Transverse colon (tissue), 4 donors: ENCODE measurements around the gene PAQR4. TPM values are rescaled to one million over a fixed set of nuclear protein-coding genes. Genes with fewer than 3 reads are reported as not detected.

Experiments used
- DNase-seq: peaks from one replicate; pipeline ENCODE4 v3.0.0-alpha.2; 2019
- H3K27ac ChIP-seq, 4 donors: fragments of 200-600 bp; sonication (generic); 2 replicates each; pipeline ENCODE4 v1.5.1; 2016 to 2018; ENCODE audit warnings: inconsistent platforms in 4 of 4
- H3K27me3 ChIP-seq: fragments of 200-600 bp; sonication (generic); 2 replicates; pipeline ENCODE4 v1.5.1; 2017; ENCODE audit warnings: inconsistent platforms
- H3K36me3 ChIP-seq, 4 donors: fragments of 200-600 bp; sonication (generic); 2 replicates each; pipeline ENCODE4 v1.5.1; 2017 to 2019; ENCODE audit warnings: inconsistent platforms in 4 of 4
- H3K4me1 ChIP-seq, 4 donors: fragments of 200-600 bp; sonication (generic); 2 replicates each; pipeline ENCODE4 v1.5.1; 2017 to 2020; ENCODE audit warnings: inconsistent platforms in 4 of 4
- H3K4me3 ChIP-seq, 4 donors: fragments of 200-600 bp; sonication (generic); 1 replicate in 1 of 4; 2 replicates in 3 of 4; pipeline versions ENCODE4 v1.5.1 to v1.6.1; 2017 to 2019; ENCODE audit warnings: inconsistent platforms in 4 of 4
- H3K9me3 ChIP-seq, 2 donors: fragments of 200-600 bp; sonication (generic); 2 replicates each; pipeline ENCODE4 v1.5.1; 2017 to 2019; ENCODE audit warnings: inconsistent platforms in 2 of 2
- CTCF ChIP-seq, 5 experiments: fragments of 200-600 bp in 3 of 5; fragments of 450-650 bp in 2 of 5; sonication (generic) in 3 of 5; IDR thresholded peaks; 1 replicate in 2 of 5; 2 replicates in 3 of 5; pipeline ENCODE4 v1.5.1; 2016 to 2017; ENCODE audit warnings: antibody characterized with exemption in 5 of 5, inconsistent platforms in 3 of 5, mild to moderate bottlenecking in 2 of 5, moderate library complexity in 1 of 5
- EP300 ChIP-seq: sonication (generic); formaldehyde crosslinking; IDR thresholded peaks from one replicate; pipeline ENCODE4 v1.6.1; 2017; ENCODE audit warnings: antibody characterized with exemption, low read depth
- POLR2A ChIP-seq: fragments of 450-650 bp; IDR thresholded peaks from one replicate; pipeline ENCODE4 v1.6.1; 2016; ENCODE audit warnings: antibody characterized with exemption, mild to moderate bottlenecking, moderate library complexity
- POLR2AphosphoS5 ChIP-seq, 3 donors: sonication (generic); formaldehyde crosslinking; IDR thresholded peaks; one replicate each; pipeline ENCODE4 v1.6.1; 2016; ENCODE audit warnings: antibody characterized with exemption in 3 of 3
- WGBS, 2 donors: methylation state at CpG; one replicate each; pipeline ENCODE4 v1.1.5; 2018; ENCODE audit warnings: low coverage in 1 of 2; 5-methylcytosine and 5-hydroxymethylcytosine counted together
- in situ Hi-C, 4 donors: fragments of 200-750 bp; cut with MboI; loops; one replicate each; pipeline versions ENCODE4 v1.15.0 to v1.15.1; 2017; ENCODE audit warnings: low sequenced_read_pairs in 3 of 4, low pct_ligation_motif_present in 1 of 4, low pct_unique_long_range_greater_than_20kb in 1 of 4
- intact Hi-C: fragments of 100-400 bp; cut with DNase I; formaldehyde crosslinking; loops from one replicate; pipeline ENCODE4 v1.15.1; 2023; ENCODE audit warnings: low total_unique reads
- small RNA-seq, 4 donors: library from RNA; depleted of rRNA; stranded (forward); fragments of <200 nt; gene quantifications; one replicate each; pipeline ENCODE3, GENCODE V24; 2016
- total RNA-seq, 4 donors: library from RNA; depleted of rRNA; stranded (reverse); fragments of >200 nt; gene quantifications; one replicate each; pipeline ENCODE4 v1.1.0, GENCODE V29; 2016

PAQR4 gene
- total RNA-seq, 4 donors from 2014 or later, result 3.0 to 5.9 (median 4.4) TPM; not detected in 1

- 15 to 20% methylated on average over 4 to 8 of the region's 8 CpGs for WGBS, 2 donors
- Histone ChIP-seq H3K27ac (peak overlapping the region; percentile 92 to 94 (median 93)), H3K36me3 (no peaks in the 10 kb centered on the region), H3K4me3 (peak overlapping the region in 2 of 4 donors; percentile 60 to 66), H3K9me3 (no peaks in the 10 kb centered on the region), H3K4me1 (peaks cover 24 to 57% (median 45%) of the 10 kb centered on the region in 4 donors), H3K27me3 (peaks cover 20% of the 10 kb centered on the region)
- in situ Hi-C loops, result no loop called here
- peak; percentile 88 for DNase-seq
- intact Hi-C loops, result loop anchor here (2.0 kb wide), 1 partner anchor 347 kb away; no protein-coding TSS in a partner anchor
- TF ChIP-seq CTCF (IDR thresholded peaks at IDR 0.05), result peak in 1 of 5 experiments; percentile 11
- TF ChIP-seq EP300, result no peak
- peak; percentile 66 to 77 (median 76) for TF ChIP-seq POLR2AphosphoS5 (IDR thresholded peaks at IDR 0.05)
Observed at GRCh38 chr16:3022208-3022683, 53.1 kb downstream of the PAQR4 start.

- in situ Hi-C loops, result no loop called here
- peaks cover 24 to 59% (median 46%) of the 10 kb centered on the region in 4 donors for H3K4me1 ChIP-seq
- TF ChIP-seq POLR2A (no peak), EP300 (no peak), CTCF (IDR thresholded peaks at IDR 0.05) (no peak), POLR2AphosphoS5 (IDR thresholded peaks at IDR 0.05) (no peak)
- no peaks in the 10 kb centered on the region for H3K9me3 ChIP-seq
- DNase-seq, result no peak
- intact Hi-C loops, result loop anchor here (2.0 kb wide), 1 partner anchor 348 kb away; no protein-coding TSS in a partner anchor
- no peaks in the 10 kb centered on the region for H3K36me3 ChIP-seq
- peaks cover 14% of the 10 kb centered on the region for H3K27me3 ChIP-seq
- WGBS, 2 donors, result 48% methylated on average over 8 of the region's 8 CpGs; no CpG with 5 or more reads in 1 of the 2 donors
- peak overlapping the region; percentile 92 to 94 (median 93) for H3K27ac ChIP-seq
- peak overlapping the region in 3 of 4 donors; percentile 47 to 68 (median 55) for H3K4me3 ChIP-seq
Observed at GRCh38 chr16:3022684-3023414, 53.7 kb downstream of the PAQR4 start.

Small RNA genes lying within 50 kb of the gene (small RNA-seq; reads per million reads assigned to genes)
- 0 to 0.28 (median 0) reads per million in 4 donors for gene LINC00514

Other genes with a start within 250 kb of the PAQR4 start
- 1 to 10 TPM in 1 of 4 donors, not detected in 3; 1.3 TPM for gene PRSS27, start 249.1 kb upstream of the PAQR4 start, total RNA-seq
- 1,000 to 10,000 TPM in 2 of 4 donors, 100 to 1,000 TPM in 2; 545 to 3,500 (median 1,361) TPM for gene SRRM2, start 216.7 kb upstream of the PAQR4 start, total RNA-seq
- gene ELOB, start 192.1 kb upstream of the PAQR4 start, total RNA-seq, result 100 to 1,000 TPM; 133 to 433 (median 288) TPM
- not detected for gene PRSS33, start 181.8 kb upstream of the PAQR4 start, total RNA-seq
- not detected for gene PRSS41, start 170.9 kb upstream of the PAQR4 start, total RNA-seq
- 1 to 10 TPM in 2 of 4 donors, not detected in 2; 1.6 to 1.9 TPM for gene PRSS21, start 152.1 kb upstream of the PAQR4 start, total RNA-seq
- 10 to 100 TPM in 2 of 4 donors, 1 to 10 TPM in 1, not detected in 1; 5.2 to 28.3 (median 15.9) TPM for gene ZG16B, start 139.0 kb upstream of the PAQR4 start, total RNA-seq
- 10 to 100 TPM in 1 of 4 donors, 1 to 10 TPM in 1, not detected in 2; 2.5 to 11.2 TPM for gene PRSS22, start 111.2 kb upstream of the PAQR4 start, total RNA-seq
- 10 to 100 TPM; 35.0 to 74.4 (median 50.9) TPM for gene FLYWCH2, start 86.1 kb upstream of the PAQR4 start, total RNA-seq
- 10 to 100 TPM; 29.1 to 59.1 (median 34.6) TPM for gene FLYWCH1, start 57.4 kb upstream of the PAQR4 start, total RNA-seq
- 1 to 10 TPM in 2 of 4 donors, under 1 TPM in 1, not detected in 1; 0.79 to 3.2 (median 1.1) TPM for gene KREMEN2, start 5.1 kb upstream of the PAQR4 start, total RNA-seq
- gene PKMYT1, start 11.1 kb downstream of the PAQR4 start, total RNA-seq, result 1 to 10 TPM in 2 of 4 donors, under 1 TPM in 1, not detected in 1; 0.55 to 3.6 (median 3.0) TPM
- 1 to 10 TPM in 1 of 4 donors, under 1 TPM in 1, not detected in 2; 0.55 to 1.1 TPM for gene CLDN9, start 43.6 kb downstream of the PAQR4 start, total RNA-seq
- not detected for gene CLDN6, start 48.8 kb downstream of the PAQR4 start, total RNA-seq
- 10 to 100 TPM; 13.3 to 50.5 (median 19.9) TPM for gene TNFRSF12A, start 51.0 kb downstream of the PAQR4 start, total RNA-seq
- gene HCFC1R1, start 54.6 kb downstream of the PAQR4 start, total RNA-seq, result 10 to 100 TPM in 2 of 4 donors, 1 to 10 TPM in 2; 4.4 to 35.4 (median 17.5) TPM
- 10 to 100 TPM; 10.1 to 42.8 (median 17.6) TPM for gene THOC6, start 54.7 kb downstream of the PAQR4 start, total RNA-seq
- 100 to 1,000 TPM; 123 to 357 (median 167) TPM for gene BICDL2, start 67.6 kb downstream of the PAQR4 start, total RNA-seq
- 1 to 10 TPM in 3 of 4 donors, not detected in 1; 1.6 to 9.4 (median 1.8) TPM for gene MMP25, start 77.2 kb downstream of the PAQR4 start, total RNA-seq
- 100 to 1,000 TPM in 3 of 4 donors, 10 to 100 TPM in 1; 21.9 to 720 (median 492) TPM for gene IL32, start 96.3 kb downstream of the PAQR4 start, total RNA-seq
- gene ZSCAN10, start 129.9 kb downstream of the PAQR4 start, total RNA-seq, result not detected
- 10 to 100 TPM in 3 of 4 donors, 1 to 10 TPM in 1; 5.2 to 16.3 (median 15.5) TPM for gene ZNF205, start 143.2 kb downstream of the PAQR4 start, total RNA-seq
- 10 to 100 TPM; 12.1 to 64.3 (median 16.1) TPM for gene ZNF213, start 165.7 kb downstream of the PAQR4 start, total RNA-seq
- gene OR1F1, start 218.9 kb downstream of the PAQR4 start, total RNA-seq, result not detected